Nucleus accumbens (tissue), 56 donors: ENCODE data around the gene NEK3.
"Not testable (repeated sequence)": the region's sequence is repeated elsewhere in the genome, so short reads cannot be mapped to it uniquely, and the experiment has no call there.

Source experiments
- DNase-seq, 56 donors: peaks; one replicate each; lab custom pipeline; 2025; lab: John Stamatoyannopoulos, UW

The NEK3 gene

DNA sequence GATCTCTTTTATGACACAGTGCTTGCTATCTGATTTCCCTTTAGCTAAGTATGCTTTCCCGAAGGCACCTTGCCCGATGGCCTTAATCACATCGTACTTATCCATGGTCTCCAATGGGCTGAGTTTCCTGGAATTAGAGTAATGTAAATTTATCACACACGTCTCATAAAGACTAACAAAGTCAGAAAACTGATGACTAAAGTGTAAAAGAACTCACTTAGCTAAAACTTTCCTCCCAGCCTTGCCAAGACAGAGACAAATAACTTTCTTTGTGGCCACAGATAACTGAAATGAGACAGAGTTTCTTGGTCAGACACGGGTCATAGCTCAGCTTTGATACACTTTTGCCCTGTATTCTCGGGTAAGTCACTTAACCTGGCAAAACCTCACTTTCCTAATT, 32.0 kb downstream of the NEK3 start:
- DNase-seq: no peak

DNA sequence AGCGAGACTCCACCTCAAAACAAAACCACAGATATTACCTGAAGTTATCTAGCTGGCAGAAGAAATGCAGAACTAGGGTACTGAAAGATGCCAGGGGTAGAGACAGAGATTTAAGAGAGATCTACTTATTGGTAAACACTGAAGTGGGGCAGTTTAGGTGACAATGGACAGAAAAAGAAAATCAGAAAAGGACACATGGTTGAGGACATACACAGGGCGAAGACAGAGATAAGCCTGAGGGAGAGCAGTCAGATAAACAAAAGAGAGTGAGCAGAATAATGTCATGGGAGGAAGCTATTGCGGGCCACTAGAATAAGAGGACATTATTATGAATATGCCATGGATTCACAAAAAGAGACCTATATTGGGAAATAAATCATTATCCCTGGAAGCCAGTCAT, 33.9 kb downstream of the NEK3 start:
- no peak for DNase-seq

DNA sequence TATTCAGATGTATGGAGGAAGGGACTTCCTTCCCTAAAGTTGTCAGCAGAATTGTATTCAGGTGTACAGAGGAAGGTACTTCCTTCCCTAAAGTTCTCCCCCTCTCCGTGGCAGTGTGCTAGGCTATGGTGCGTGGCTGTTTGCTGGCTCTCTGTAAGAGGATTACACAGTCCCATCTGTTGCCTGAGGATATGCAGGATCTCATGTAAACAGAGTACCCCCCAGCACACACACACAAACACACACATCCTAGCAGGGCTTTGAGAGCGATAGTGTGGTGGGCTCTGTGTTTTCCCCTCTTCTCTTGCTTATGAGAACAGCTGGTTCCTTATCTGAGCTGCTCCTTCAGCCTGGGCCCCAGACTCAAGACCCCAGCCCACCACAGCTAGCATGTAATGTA, 40.8 kb downstream of the NEK3 start:
- no peak for DNase-seq

DNA sequence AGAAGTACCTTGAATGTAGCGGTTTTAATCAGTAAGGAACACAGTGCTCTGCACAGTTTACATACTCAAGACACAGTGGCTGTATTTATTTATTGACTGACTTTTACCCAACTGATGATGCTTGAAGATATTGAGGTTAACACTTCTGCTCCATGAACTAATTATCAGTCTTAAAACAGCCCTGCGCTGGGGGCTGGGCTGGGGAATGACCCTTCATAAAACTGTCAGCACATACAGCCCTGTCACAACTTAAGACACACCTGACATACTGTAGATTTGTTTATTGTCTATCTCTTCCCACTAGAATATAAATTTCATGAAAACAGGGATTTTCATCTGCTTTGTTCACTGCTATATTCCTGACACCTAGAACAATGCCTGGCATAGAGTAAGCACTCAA, 41.3 kb downstream of the NEK3 start:
- DNase-seq: no peak

DNA sequence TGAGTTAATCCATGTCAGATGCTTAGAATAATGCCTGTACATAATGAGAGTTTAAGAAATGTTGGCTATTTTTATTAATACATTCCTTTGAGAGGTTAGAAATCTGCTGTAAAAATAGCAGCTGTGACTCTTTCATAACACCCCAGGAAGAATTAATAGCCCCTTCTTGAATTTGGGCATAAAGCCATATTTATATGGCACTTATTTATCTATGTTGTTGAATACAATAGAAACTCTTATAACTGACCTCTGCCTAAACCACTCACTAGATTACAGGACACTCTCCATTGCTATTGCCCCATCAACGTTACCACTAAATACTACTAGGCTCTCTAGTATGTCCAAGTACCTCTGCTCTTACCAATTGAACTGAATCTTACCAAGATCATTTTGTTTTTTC, 46.8 kb downstream of the NEK3 start:
- DNase-seq: no peak

DNA sequence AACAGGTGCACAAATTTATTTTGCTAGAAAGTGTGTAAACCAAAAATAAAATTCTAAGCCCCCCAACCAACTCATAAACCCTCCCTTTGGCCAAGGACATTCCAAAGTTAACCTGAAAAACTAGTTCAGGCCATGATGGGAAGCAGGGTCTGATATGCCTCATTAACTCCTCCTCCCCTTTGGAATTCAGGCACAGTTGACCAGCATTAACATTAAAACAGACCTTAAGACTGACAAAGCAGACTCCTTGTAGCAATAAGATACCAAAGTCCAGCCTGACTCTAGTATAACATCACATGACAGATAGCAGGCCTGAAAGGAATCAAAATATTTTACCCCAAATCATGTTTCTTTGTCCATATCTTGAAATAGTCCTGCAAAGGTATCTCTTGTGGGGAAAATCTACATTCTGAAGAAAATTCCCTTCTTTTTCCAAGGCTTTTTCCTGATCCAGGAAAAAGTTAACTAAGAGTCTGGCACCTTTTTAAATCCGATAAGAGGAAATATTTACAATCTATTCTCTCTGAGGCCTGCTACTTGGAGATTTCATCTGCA, 50.2 kb downstream of the NEK3 start:
- DNase-seq: no peak

DNA sequence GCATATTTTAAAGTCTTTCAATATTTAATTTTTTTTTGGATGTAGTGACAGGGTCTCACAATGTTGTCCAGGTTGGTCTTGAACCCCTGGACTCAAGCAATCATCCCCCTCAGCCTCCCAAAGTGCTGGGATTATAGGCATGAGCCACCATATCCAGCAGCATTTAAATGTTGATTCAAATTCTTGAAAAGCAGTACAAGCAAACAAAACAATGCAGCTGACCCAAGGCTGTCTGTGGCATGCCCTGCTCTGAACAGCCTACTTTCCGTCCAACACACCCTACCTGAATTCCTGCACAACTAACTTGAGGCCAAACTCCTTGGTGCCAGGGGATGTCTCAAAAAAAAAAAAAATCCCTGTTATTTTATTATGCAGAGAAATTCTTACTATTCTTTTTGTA, 53.6 kb downstream of the NEK3 start:
- DNase-seq: no peak

DNA sequence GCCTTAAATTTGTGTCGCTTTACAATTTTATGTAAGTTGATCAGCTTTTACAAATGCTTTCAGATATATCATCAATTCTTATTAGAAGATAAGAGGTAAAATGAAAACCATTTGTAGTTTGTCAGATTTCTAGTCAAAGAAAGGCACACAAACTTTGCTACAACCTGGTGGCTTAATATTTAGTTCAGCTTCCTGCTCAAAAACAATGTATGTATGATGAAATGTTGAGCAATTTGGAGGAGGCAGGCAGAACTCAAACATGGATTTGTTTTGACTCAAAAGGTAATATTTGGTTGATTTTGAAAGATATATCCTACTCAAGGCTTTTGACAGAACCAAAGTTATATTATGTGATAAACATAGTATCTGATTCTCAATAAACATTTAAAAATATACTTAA, 54.8 kb downstream of the NEK3 start:
- DNase-seq: no peak

DNA sequence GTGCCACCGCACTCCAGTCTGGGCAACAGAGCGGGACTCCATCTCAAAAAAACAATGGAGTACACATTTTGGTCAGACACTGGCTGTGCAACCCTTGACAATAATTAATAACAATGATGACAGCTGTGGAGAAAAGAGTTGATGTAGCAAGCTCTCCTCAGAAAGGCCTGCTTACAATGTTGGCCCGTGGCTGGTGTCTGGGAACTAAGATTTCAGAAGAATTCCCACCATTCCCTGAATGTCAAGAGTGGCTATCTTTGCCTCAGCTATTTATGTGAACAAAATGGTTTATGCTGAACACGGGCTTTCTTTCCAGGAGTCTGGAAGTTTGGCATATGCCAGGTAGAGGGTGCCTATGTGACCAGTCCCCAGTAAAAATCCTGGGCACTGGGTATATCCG, 56.0 kb downstream of the NEK3 start:
- no peak for DNase-seq

DNA sequence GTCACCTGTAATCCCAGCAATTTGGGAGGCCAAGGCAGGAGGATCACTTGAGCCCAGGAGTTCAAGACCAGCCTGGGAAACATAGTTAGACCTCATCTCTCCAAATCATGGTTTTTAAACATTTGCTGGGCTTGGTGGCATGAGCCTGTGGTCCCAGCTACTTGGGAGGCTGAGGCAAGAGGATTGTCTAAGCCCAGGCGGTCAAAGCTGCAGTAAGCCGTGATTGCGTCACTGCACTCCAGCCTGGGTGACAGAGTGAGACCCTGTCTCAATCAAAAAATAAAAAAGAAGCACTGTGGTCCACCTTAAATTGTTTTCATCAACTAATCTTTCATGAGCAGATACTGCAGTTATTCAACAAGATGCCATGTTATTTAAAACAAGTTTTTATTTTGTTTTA, 57.0 kb downstream of the NEK3 start:
- DNase-seq: not testable (repeated sequence)

DNA sequence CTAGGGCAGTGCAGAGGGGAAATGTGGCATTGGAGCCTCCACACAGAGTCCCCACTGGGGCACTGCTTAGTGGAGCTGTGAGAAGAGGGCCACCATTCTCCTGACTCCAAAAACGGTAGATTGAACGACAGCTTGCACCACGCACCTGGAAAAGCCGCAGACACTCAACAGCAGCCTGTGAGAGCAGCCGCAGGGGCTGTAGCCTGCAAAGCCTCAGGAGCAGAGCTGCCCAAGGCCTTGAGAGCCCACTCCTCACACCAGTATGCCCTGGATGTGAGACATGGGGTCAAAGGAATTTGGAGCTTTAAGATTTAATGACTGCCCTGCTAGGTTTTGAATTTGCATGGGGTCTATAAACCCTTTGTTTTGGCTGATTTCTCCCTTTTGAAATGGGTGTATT, 62.2 kb downstream of the NEK3 start:
- DNase-seq: no peak

DNA sequence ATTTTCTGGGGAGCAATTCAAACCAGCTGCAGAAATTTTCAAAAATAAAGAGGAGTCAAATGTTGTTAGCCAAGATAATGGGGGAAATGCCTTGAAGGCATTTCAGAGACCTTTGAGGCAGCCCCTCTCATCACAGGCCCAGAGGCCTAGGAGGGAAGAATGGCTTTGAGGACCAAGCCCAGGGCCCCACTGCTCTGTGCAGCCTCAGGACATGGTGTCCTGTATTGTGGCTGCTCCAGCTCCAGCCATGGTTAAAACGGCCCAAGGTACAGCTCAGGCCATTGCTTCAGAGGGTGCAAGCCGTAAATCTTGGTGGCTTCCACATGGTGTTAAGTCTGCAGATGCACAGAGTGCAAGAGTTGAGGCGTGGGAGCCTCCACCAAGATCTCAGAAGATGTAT, 62.6 kb downstream of the NEK3 start:
- DNase-seq: no peak

DNA sequence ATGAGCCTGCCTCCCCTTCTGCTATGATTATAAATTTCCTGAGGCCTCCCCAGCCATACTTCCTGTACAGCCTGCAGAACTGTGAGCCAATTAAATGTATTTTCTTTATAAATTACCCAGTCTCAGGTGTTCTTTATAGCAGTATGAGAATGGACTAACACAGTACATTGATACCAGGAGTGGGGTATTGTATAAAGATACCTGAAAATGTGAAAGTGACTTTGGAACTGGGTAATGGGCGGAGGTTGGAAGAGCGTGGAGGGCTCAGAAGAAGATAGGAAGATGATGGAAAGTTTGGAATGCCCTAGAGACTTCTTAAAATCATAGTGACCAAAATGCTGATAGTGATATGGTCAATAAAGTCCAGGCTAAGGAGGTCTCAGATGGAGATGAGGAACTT, 63.3 kb downstream of the NEK3 start:
- DNase-seq: no peak

DNA sequence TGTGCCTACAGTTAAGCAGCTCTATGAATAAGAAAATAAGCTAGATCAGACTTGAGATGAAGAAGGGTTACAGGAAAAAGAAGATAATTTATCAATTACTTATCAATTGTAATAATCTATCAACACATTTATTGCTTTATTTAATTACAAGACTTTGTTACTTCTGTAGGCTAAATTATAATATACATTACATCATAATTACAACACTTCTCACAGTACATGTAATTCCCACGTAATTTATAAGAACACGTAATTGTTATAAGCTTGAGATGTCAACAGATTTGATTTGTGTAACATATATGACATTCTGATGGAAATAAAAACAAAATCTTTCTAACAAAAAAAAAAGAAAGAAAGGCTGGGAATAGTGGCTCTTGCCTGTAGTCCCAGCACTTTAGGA, 67.3 kb downstream of the NEK3 start:
- no peak for DNase-seq

DNA sequence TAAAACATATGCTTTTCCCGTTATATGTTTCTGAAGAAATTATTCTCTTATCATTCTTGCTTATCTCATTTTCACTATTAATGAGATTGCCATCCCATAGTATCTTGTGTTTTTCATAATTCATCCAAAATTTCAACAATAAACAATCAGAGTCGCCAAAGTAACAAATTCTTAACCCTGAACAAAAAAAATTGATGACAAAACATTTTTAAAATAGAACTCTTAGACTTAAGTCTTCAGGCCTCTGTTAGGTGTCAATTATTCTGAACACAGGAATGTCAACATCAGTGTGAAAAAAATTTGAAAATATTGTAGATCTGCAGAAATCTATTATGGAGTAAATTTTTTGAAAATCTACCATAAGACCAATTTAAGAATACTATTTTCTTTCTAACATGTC, 67.9 kb downstream of the NEK3 start:
- DNase-seq: no peak

DNA sequence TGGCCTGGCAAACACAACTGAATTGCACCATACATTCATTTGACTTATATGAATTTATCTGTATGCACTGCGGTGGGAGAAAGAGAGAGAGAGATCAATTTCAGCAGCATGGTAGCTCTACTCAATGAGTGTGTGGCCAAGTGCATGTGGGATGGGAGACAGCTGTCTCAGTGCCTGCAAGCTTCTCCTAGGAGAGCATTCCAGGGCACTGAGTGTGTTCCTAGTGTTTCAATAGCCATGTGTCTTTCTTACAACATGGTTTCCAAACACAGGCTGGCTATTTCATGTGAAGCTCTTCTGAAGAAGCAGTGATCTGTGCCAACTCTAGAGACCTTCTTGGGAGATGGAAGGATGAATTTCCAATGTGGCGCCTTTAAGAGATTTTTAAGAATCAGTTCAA, 74.0 kb downstream of the NEK3 start:
- no peak for DNase-seq

DNA sequence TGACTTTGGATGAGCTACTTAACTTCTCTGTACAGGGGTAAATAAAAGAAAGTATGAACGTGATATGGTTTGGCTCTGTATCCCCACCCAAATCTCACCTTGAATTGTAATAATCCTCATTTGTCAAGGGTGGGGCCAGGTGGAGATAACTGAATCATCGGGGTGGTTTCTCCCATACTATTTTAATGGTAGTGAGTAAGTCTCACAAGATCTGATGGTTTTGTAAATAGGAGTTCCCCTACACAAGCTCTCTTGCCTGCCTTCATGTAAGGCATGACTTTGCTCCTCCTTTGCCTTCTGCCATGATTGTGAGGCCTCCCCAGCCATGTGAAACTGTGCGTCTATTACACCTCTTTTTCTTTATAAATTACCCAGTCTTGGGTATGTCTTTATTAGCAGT, 74.4 kb downstream of the NEK3 start:
- DNase-seq: not testable (repeated sequence)
